HepG2 (cell line): Measurements from ENCODE around the gene HIBADH. TPM values are rescaled to one million over a fixed set of nuclear protein-coding genes. Genes with fewer than 3 reads are reported as not detected.
A peak's percentile ranks its signal among the peaks of the same experiment; 100 is the strongest.

Experiments
- CEBPB ChIP-seq: IDR thresholded peaks from 2 replicates; pipeline ENCODE4 v1.6.1; 2011; ENCODE audit warnings: low read depth, low read length, improper control_type of control experiment, borderline replicate concordance
- CEBPG ChIP-seq: IDR thresholded peaks from 2 replicates; pipeline ENCODE4 v1.6.1; 2016
- DMAP1 ChIP-seq: IDR thresholded peaks from 2 replicates; pipeline ENCODE4 v1.6.1; 2016
- FOXA3 ChIP-seq: IDR thresholded peaks from 2 replicates; pipeline ENCODE4 v1.6.1; 2016; ENCODE audit warnings: missing genetic modification reagents, missing compliant biosample characterization
- GATAD2A ChIP-seq: IDR thresholded peaks from 2 replicates; pipeline ENCODE4 v1.6.1; 2016
- HNF4G ChIP-seq, 2 experiments: sonication (generic) in 1 of 2; formaldehyde crosslinking in 1 of 2; IDR thresholded peaks; 2 replicates each; pipeline versions ENCODE4 v1.4.0 to v1.6.1; 2011 to 2020; ENCODE audit warnings: borderline replicate concordance in 2 of 2, low read depth in 2 of 2, mild to moderate bottlenecking in 2 of 2, low read length in 1 of 2, missing genetic modification reagents in 1 of 2, moderate library complexity in 1 of 2
- KAT2B ChIP-seq: fragments of 150-350 bp; IDR thresholded peaks from 2 replicates; pipeline ENCODE4 v1.6.1; 2014; ENCODE audit warnings: low read depth, low read length, borderline replicate concordance
- KLF6 ChIP-seq: IDR thresholded peaks from 2 replicates; pipeline ENCODE4 v1.8.0; 2016; ENCODE audit warnings: missing biosample characterization, missing genetic modification reagents
- KMT2A ChIP-seq: sonication (generic); formaldehyde crosslinking; IDR thresholded peaks from 2 replicates; pipeline ENCODE4 v1.4.0; 2020; ENCODE audit warnings: missing genetic modification reagents
- MATR3 ChIP-seq: sonication (generic); formaldehyde crosslinking; IDR thresholded peaks from 2 replicates; pipeline ENCODE4 v1.4.0; 2020; ENCODE audit warnings: missing genetic modification reagents
- NR2F6 ChIP-seq, 2 experiments: IDR thresholded peaks; 2 replicates each; pipeline ENCODE4 v1.6.1; 2016; ENCODE audit warnings: antibody characterized with exemption in 1 of 2, mild to moderate bottlenecking in 1 of 2
- PITX1 ChIP-seq: sonication (generic); formaldehyde crosslinking; IDR thresholded peaks from 2 replicates; pipeline ENCODE4 v1.5.1; 2020; ENCODE audit warnings: mild to moderate bottlenecking, missing genetic modification reagents
- SOX13 ChIP-seq, 3 experiments: fragments of 450-650 bp in 1 of 3; sonication (generic) in 1 of 3; formaldehyde crosslinking in 1 of 3; IDR thresholded peaks in 2 of 3; conservative IDR thresholded peaks in 1 of 3; 2 replicates each; pipeline versions ENCODE4 v1.5.0 to v1.6.1; 2016 to 2020; ENCODE audit warnings: antibody characterized with exemption in 1 of 3, mild to moderate bottlenecking in 1 of 3, missing compliant biosample characterization in 1 of 3, missing genetic modification reagents in 1 of 3, moderate library complexity in 1 of 3
- SOX6 ChIP-seq, 2 experiments: fragments of 450-650 bp in 1 of 2; sonication (generic) in 1 of 2; formaldehyde crosslinking in 1 of 2; IDR thresholded peaks; 2 replicates each; pipeline versions ENCODE4 v1.4.0 to v1.6.1; 2017 to 2020; ENCODE audit warnings: antibody characterized with exemption in 1 of 2, mild to moderate bottlenecking in 1 of 2, missing genetic modification reagents in 1 of 2
- TBX3 ChIP-seq: fragments of 450-650 bp; IDR thresholded peaks from 2 replicates; pipeline ENCODE4 v1.6.1; 2017; ENCODE audit warnings: antibody characterized with exemption, mild to moderate bottlenecking, inconsistent platforms, borderline replicate concordance
- TCF7 ChIP-seq: sonication (generic); IDR thresholded peaks from 2 replicates; pipeline ENCODE4 v1.6.1; 2016; ENCODE audit warnings: antibody characterized with exemption, low read depth
- ZBTB7B ChIP-seq: sonication (generic); formaldehyde crosslinking; IDR thresholded peaks from 2 replicates; pipeline ENCODE4 v1.4.0; 2020; ENCODE audit warnings: missing genetic modification reagents
- ZNF17 ChIP-seq: sonication (generic); formaldehyde crosslinking; IDR thresholded peaks from 2 replicates; pipeline ENCODE4 v1.5.0; 2020; ENCODE audit warnings: mild to moderate bottlenecking, missing genetic modification reagents
- ZNF780A ChIP-seq: sonication (generic); formaldehyde crosslinking; IDR thresholded peaks from 2 replicates; pipeline ENCODE4 v1.8.0; 2022; ENCODE audit warnings: mild to moderate bottlenecking, missing genetic modification reagents, moderate library complexity
- polyA plus RNA-seq, 8 experiments: library from polyadenylated mRNA; depleted of rRNA in 3 of 8; stranded (reverse) in 7 of 8; unstranded in 1 of 8; fragments of >200 nt; fragmentation: Illumina TruSeq in 4 of 8; extraction: Trizol in 4 of 8; gene quantifications; 2 replicates each; pipeline versions ENCODE4 v1.2.1 to v1.2.3, GENCODE V29; 2011 to 2016; ENCODE audit warnings: low read depth in 4 of 8, missing spikeins in 1 of 8, mixed read lengths in 1 of 8; ENCODE audit not compliant: insufficient read depth in 1 of 8
- total RNA-seq, 5 experiments: library from RNA; depleted of rRNA; stranded (reverse); fragments of >200 nt; fragmentation: Illumina TruSeq; extraction: Trizol; gene quantifications; 2 replicates each; pipeline ENCODE4 v1.2.3, GENCODE V29; 2016; ENCODE audit warnings: low read depth in 1 of 5
- TF ChIP-seq, protein P1 (sequence below): IDR thresholded peaks from 2 replicates; pipeline ENCODE4 v1.6.1; 2012; ENCODE audit warnings: low read depth, low read length, improper control_type of control experiment
- TF ChIP-seq, protein P2 (sequence below): sonication (generic); formaldehyde crosslinking; conservative IDR thresholded peaks from 2 replicates; pipeline ENCODE4 v1.4.0; 2020; ENCODE audit warnings: mild to moderate bottlenecking, missing genetic modification reagents, moderate library complexity
- TF ChIP-seq, protein P3 (sequence below): sonication (generic); formaldehyde crosslinking; IDR thresholded peaks from 2 replicates; pipeline ENCODE4 v1.4.0; 2020; ENCODE audit warnings: mild to moderate bottlenecking, missing genetic modification reagents

HIBADH gene
- total and polyA plus RNA-seq, 2 of the 13 experiments (the other 11 are each of a cell fraction or from before 2014, with no cell fraction given) = 49.9 to 59.5 TPM

DNA sequence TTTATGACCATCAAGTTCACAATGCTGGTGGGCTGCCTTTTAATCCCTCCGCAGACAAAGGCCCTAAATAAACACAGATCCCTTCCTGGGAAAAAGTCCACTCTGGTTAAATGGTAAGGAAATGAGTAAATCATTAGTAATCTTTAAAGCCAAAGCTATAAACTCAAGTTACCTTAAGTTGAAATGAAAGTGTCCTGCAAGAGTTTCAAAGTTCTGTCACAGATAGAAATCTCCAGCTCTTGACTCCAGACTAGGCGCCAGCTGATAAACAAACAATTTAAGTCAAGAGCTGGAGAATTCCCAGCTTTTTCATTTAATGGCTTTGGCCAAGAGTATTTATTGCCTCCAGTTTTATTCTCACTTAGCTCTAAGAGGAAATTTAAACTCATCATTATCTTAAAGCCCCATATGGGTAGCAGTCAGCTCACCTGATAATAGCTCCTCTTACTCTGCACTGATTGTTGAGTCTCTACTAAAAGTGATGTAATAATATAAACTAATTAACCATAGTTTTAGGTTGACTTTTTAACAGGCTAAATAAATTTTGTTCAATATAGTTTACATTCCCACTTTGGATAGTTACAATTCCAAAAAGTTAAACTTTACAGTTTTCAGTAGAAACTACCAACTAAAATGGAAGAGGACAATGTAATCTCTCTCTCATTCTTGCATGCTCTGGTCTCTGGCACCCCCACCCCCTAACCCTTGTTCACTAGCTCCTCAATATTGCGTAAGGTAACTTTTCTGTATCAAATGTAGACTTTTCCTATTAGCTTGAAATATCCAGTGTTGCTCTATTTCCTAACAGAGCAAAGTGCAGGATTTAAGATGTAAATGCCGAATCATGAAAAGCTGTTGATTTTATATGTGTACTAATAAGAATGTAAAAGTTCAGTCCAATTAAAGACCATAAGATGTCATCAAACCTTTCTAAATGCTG lies 56.1 kb downstream of the HIBADH start (continued):
- TF ChIP-seq ZNF780A (CRISPR knock-in tag) (no peak), FOXA3 (peak; percentile 32; the same call in 1 of the 2 replicates), DMAP1 (CRISPR knock-in tag) (peak; percentile 12; the same call in 1 of the 2 replicates), CEBPG (peak; percentile 91), KMT2A (CRISPR knock-in tag) (no peak), PITX1 (CRISPR knock-in tag) (peak; percentile 60), TBX3 (no peak), KAT2B (no peak), MATR3 (CRISPR knock-in tag) (no peak), GATAD2A (peak; percentile 48; the same call in 1 of the 2 replicates), SOX13 (IDR thresholded peaks at IDR 0.05) (no peak), SOX13 (CRISPR knock-in tag; conservative IDR thresholded peaks at IDR 0.05 in 1 of 2, IDR thresholded peaks at IDR 0.05 in 1 of 2) (peak in 1 of 2 experiments; percentile 75; a peak in 2 of 4 replicates), TCF7 (peak; percentile 71), ZBTB7B (CRISPR knock-in tag) (peak; percentile 85), ZNF17 (CRISPR knock-in tag) (no peak), CEBPB (peak; percentile 88), SOX6 (IDR thresholded peaks at IDR 0.05) (no peak), SOX6 (CRISPR knock-in tag; IDR thresholded peaks at IDR 0.05) (peak; percentile 35; the same call in 1 of the 2 replicates), HNF4G (IDR thresholded peaks at IDR 0.05; ENCODE audit: borderline replicate concordance, low read depth, low read length) (peak; percentile 40; the same call in 1 of the 2 replicates), HNF4G (CRISPR knock-in tag; IDR thresholded peaks at IDR 0.05; ENCODE audit: borderline replicate concordance, low read depth) (no peak), NR2F6 (IDR thresholded peaks at IDR 0.05) (peak; percentile 59), NR2F6 (CRISPR knock-in tag; IDR thresholded peaks at IDR 0.05) (peak; percentile 58; the same call in 1 of the 2 replicates), KLF6 (no peak)
- TF ChIP-seq, protein P1, sequence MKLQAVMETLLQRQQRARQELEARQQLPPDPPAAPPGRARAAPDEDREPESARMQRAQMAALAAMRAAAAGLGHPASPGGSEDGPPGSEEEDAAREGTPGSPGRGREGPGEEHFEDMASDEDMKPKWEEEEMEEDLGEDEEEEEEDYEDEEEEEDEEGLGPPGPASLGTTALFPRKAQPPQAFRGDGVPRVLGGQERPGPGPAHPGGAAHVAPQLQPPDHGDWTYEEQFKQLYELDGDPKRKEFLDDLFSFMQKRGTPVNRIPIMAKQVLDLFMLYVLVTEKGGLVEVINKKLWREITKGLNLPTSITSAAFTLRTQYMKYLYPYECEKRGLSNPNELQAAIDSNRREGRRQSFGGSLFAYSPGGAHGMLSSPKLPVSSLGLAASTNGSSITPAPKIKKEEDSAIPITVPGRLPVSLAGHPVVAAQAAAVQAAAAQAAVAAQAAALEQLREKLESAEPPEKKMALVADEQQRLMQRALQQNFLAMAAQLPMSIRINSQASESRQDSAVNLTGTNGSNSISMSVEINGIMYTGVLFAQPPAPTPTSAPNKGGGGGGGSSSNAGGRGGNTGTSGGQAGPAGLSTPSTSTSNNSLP = peak; percentile 55; the same call in 1 of the 2 replicates
- TF ChIP-seq, protein P2, sequence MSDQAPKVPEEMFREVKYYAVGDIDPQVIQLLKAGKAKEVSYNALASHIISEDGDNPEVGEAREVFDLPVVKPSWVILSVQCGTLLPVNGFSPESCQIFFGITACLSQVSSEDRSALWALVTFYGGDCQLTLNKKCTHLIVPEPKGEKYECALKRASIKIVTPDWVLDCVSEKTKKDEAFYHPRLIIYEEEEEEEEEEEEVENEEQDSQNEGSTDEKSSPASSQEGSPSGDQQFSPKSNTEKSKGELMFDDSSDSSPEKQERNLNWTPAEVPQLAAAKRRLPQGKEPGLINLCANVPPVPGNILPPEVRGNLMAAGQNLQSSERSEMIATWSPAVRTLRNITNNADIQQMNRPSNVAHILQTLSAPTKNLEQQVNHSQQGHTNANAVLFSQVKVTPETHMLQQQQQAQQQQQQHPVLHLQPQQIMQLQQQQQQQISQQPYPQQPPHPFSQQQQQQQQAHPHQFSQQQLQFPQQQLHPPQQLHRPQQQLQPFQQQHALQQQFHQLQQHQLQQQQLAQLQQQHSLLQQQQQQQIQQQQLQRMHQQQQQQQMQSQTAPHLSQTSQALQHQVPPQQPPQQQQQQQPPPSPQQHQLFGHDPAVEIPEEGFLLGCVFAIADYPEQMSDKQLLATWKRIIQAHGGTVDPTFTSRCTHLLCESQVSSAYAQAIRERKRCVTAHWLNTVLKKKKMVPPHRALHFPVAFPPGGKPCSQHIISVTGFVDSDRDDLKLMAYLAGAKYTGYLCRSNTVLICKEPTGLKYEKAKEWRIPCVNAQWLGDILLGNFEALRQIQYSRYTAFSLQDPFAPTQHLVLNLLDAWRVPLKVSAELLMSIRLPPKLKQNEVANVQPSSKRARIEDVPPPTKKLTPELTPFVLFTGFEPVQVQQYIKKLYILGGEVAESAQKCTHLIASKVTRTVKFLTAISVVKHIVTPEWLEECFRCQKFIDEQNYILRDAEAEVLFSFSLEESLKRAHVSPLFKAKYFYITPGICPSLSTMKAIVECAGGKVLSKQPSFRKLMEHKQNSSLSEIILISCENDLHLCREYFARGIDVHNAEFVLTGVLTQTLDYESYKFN (CRISPR knock-in tag) = peak; percentile 72
- TF ChIP-seq, protein P3, sequence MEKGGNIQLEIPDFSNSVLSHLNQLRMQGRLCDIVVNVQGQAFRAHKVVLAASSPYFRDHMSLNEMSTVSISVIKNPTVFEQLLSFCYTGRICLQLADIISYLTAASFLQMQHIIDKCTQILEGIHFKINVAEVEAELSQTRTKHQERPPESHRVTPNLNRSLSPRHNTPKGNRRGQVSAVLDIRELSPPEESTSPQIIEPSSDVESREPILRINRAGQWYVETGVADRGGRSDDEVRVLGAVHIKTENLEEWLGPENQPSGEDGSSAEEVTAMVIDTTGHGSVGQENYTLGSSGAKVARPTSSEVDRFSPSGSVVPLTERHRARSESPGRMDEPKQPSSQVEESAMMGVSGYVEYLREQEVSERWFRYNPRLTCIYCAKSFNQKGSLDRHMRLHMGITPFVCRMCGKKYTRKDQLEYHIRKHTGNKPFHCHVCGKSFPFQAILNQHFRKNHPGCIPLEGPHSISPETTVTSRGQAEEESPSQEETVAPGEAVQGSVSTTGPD = peak; percentile 65; the same call in 1 of the 2 replicates
